Measurements from ENCODE around the gene SGPL1.

Gene SGPL1

DNA sequence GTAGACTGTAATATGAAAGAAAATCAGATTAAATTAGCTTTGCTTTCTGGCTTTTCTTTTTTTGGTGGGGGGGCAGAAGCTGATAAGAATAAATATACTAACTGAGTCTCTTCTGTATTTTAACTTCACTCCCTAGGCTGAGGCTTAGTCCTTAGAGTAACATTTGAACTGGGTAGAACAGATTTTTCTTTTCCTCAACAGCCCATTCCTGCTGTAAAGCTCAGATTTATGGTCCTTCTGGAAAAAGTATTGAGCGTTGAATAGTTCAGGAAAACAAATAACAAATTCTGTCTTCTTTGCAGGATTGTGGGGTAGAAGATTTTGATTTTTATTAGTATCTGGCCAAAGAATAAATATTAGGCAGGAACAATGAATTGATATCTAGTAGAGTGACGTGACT lies 17.9 kb downstream of the SGPL1 start:
- TF ChIP-seq POLR2A (IDR thresholded peaks at IDR 0.05; ENCODE audit: low read length) (no peak), GATA1 (IDR thresholded peaks at IDR 0.05; ENCODE audit: low read depth, low read length) (no peak)
- DNase-seq = no peak

- no peak for DNase-seq
- TF ChIP-seq POLR2A (IDR thresholded peaks at IDR 0.05; ENCODE audit: low read length) = no peak
- TF ChIP-seq GATA1 (IDR thresholded peaks at IDR 0.05; ENCODE audit: low read depth, low read length) = no peak
These were observed 18.3 kb downstream of the SGPL1 start for GRCh38 chr10:70834021-70834420.

- TF ChIP-seq GATA1 (IDR thresholded peaks at IDR 0.05; ENCODE audit: low read depth, low read length) (no peak), POLR2A (IDR thresholded peaks at IDR 0.05; ENCODE audit: low read length) (no peak)
- no peak for DNase-seq
These were observed 18.8 kb downstream of the SGPL1 start for GRCh38 chr10:70834441-70835151.

DNA sequence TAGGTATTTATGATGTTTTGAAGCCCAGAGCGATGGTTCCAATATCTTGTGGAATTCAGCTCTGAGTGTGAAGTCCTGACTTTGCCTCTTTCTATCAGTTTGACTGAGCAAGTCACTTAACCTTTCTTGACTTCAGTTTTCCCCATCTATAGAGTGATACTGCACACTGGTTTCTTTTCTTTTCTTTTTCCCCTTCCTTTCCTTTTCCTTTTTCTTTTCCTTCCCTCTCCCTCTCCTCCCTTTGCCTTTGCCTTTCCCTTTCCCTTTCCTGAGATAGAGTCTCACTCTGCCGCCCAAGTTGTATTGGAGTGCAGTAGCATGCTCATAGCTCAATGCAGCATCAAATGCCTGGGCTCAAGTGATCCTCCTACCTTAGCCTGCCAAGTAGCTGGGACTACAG lies 20.6 kb downstream of the SGPL1 start:
- TF ChIP-seq POLR2A (IDR thresholded peaks at IDR 0.05; ENCODE audit: low read length) = no peak
- no peak for TF ChIP-seq GATA1 (IDR thresholded peaks at IDR 0.05; ENCODE audit: low read depth, low read length)
- DNase-seq = no peak

GRCh38 chr10:70837660-70838059 lies 21.9 kb downstream of the SGPL1 start:
- TF ChIP-seq GATA1 (IDR thresholded peaks at IDR 0.05; ENCODE audit: low read depth, low read length) (no peak), POLR2A (IDR thresholded peaks at IDR 0.05; ENCODE audit: low read length) (no peak)
- no peak for DNase-seq

GRCh38 chr10:70838270-70838805 lies 22.6 kb downstream of the SGPL1 start:
- no peak for DNase-seq
- TF ChIP-seq GATA1 (IDR thresholded peaks at IDR 0.05; ENCODE audit: low read depth, low read length) = no peak
- TF ChIP-seq POLR2A (IDR thresholded peaks at IDR 0.05; ENCODE audit: low read length) = no peak

- TF ChIP-seq GATA1 (IDR thresholded peaks at IDR 0.05; ENCODE audit: low read depth, low read length) = no peak
- no peak for DNase-seq
These were observed 25.1 kb downstream of the SGPL1 start for GRCh38 chr10:70840836-70841235.

GRCh38 chr10:70843333-70843732 lies 27.6 kb downstream of the SGPL1 start:
- DNase-seq = peak in 1 of 2 experiments; percentile 59
- no peak for TF ChIP-seq POLR2A (IDR thresholded peaks at IDR 0.05; ENCODE audit: low read length)
- TF ChIP-seq GATA1 (IDR thresholded peaks at IDR 0.05; ENCODE audit: low read depth, low read length) = no peak

DNA sequence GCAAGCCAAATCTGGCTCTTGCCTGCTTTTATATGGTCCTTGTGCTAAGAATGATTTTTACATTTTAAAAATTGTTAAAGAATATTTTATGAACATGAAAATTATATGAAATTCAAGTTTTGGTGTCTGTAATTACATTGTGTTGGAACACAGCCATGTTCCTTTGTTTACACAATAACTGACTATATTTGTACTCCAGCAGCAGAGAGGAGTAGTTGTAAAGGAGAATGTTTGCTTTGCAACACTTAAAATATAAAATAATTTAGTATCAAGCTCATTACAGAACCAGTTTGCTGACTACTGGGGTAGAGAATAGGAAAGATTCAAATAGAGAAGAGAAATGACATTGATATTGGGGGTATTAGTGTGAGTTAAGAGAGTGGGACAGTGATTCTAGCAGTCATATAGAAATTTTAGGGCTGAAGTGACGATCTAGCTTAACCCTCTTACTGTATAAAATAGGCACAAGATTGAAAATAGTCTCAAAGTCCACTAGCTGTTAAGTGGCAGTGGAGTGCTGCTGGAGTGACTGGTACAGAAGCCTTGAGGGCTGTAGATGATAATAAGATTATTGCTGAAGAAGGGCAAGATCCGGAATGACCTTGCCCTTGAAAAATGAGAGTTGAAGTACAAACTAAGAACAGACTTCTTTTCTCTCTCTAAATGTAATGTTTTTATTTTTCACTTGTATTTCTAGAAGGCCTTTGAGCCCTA lies 28.2 kb downstream of the SGPL1 start:
- DNase-seq = no peak
- TF ChIP-seq GATA1 (IDR thresholded peaks at IDR 0.05; ENCODE audit: low read depth, low read length) (no peak), POLR2A (IDR thresholded peaks at IDR 0.05; ENCODE audit: low read length) (no peak)

GRCh38 chr10:70845256-70845655 lies 29.5 kb downstream of the SGPL1 start:
- DNase-seq = no peak

GRCh38 chr10:70845816-70846215 lies 30.1 kb downstream of the SGPL1 start:
- DNase-seq = no peak
- TF ChIP-seq POLR2A (IDR thresholded peaks at IDR 0.05; ENCODE audit: low read length) (no peak), GATA1 (IDR thresholded peaks at IDR 0.05; ENCODE audit: low read depth, low read length) (no peak)

More at GRCh38 chr10:70845256-70845655, 29.5 kb downstream of the SGPL1 start:
- TF ChIP-seq POLR2A (IDR thresholded peaks at IDR 0.05; ENCODE audit: low read length) = no peak
- no peak for TF ChIP-seq GATA1 (IDR thresholded peaks at IDR 0.05; ENCODE audit: low read depth, low read length)

- no peak for TF ChIP-seq GATA1 (IDR thresholded peaks at IDR 0.05; ENCODE audit: low read depth, low read length)
- TF ChIP-seq POLR2A (IDR thresholded peaks at IDR 0.05; ENCODE audit: low read length) = no peak
- DNase-seq = no peak
These were observed 31.0 kb downstream of the SGPL1 start for GRCh38 chr10:70846795-70847194.

- TF ChIP-seq POLR2A (IDR thresholded peaks at IDR 0.05; ENCODE audit: low read length) (no peak), GATA1 (IDR thresholded peaks at IDR 0.05; ENCODE audit: low read depth, low read length) (no peak)
- DNase-seq = no peak
These were observed 32.1 kb downstream of the SGPL1 start for GRCh38 chr10:70847659-70848360.

GRCh38 chr10:70849582-70850016 lies 33.9 kb downstream of the SGPL1 start:
- DNase-seq = no peak
- TF ChIP-seq POLR2A (IDR thresholded peaks at IDR 0.05; ENCODE audit: low read length) = no peak
